Loucy (cell line): Measurements from ENCODE around the gene C22orf23.

ENCODE experiments used
- H2AFZ ChIP-seq: fragments of 200-600 bp; sonication (generic); 2 replicates; pipeline ENCODE4 v1.6.0; 2016; ENCODE audit warnings: antibody characterized with exemption, mild to moderate bottlenecking, low read length, moderate library complexity
- H3F3A ChIP-seq: fragments of 200-600 bp; 2 replicates; pipeline ENCODE4 v1.6.0; 2016; ENCODE audit warnings: antibody characterized with exemption, low read depth, mild to moderate bottlenecking
- H3K27me3 ChIP-seq: fragments of 200-600 bp; sonication (generic); 2 replicates; pipeline ENCODE4 v1.6.1; 2014; ENCODE audit warnings: low read length, mild to moderate bottlenecking; ENCODE audit not compliant: insufficient read depth, poor library complexity, severe bottlenecking
- H3K36me3 ChIP-seq: fragments of 200-600 bp; sonication (generic); 2 replicates; pipeline ENCODE4 v1.6.1; 2016; ENCODE audit warnings: low read length; ENCODE audit not compliant: insufficient read depth
- H3K4me1 ChIP-seq: fragments of 200-600 bp; sonication (generic); 2 replicates; pipeline ENCODE4 v1.5.1; 2014; ENCODE audit warnings: low read length, mild to moderate bottlenecking; ENCODE audit not compliant: insufficient read depth, poor library complexity, severe bottlenecking
- H3K4me2 ChIP-seq: fragments of 200-600 bp; sonication (generic); 2 replicates; pipeline ENCODE4 v1.6.0; 2014; ENCODE audit warnings: antibody characterized with exemption, low read length, low read depth, mild to moderate bottlenecking; ENCODE audit not compliant: poor library complexity, severe bottlenecking
- H3K4me3 ChIP-seq: fragments of 200-600 bp; sonication (generic); 2 replicates; pipeline ENCODE4 v1.5.1; 2014; ENCODE audit warnings: low read length, mild to moderate bottlenecking, mixed read lengths; ENCODE audit not compliant: poor library complexity, severe bottlenecking
- H3K79me2 ChIP-seq: fragments of 200-600 bp; sonication (generic); 2 replicates; pipeline ENCODE4 v1.6.1; 2014; ENCODE audit warnings: low read length; ENCODE audit not compliant: insufficient read depth
- H3K9ac ChIP-seq: fragments of 200-600 bp; sonication (generic); 2 replicates; pipeline ENCODE4 v1.6.0; 2014; ENCODE audit warnings: mild to moderate bottlenecking, low read depth, low read length, moderate library complexity; ENCODE audit not compliant: poor library complexity, severe bottlenecking
- H3K9me2 ChIP-seq: fragments of 200-600 bp; sonication (generic); replicated peaks from 2 replicates; pipeline ENCODE4 v1.6.1; 2016; ENCODE audit warnings: low read depth, low read length, mixed read lengths
- H3K9me3 ChIP-seq: fragments of 200-600 bp; sonication (generic); 2 replicates; pipeline ENCODE4 v1.6.1; 2014; ENCODE audit warnings: mild to moderate bottlenecking, antibody characterized with exemption, low read length, low read depth; ENCODE audit not compliant: insufficient read depth
- H4K20me1 ChIP-seq: fragments of 200-600 bp; sonication (generic); 2 replicates; pipeline ENCODE4 v1.6.0; 2014; ENCODE audit warnings: antibody characterized with exemption, low read length, mild to moderate bottlenecking; ENCODE audit not compliant: insufficient read depth, poor library complexity, severe bottlenecking
- EZH2phosphoT487 ChIP-seq: fragments of 200-600 bp; IDR thresholded peaks from 2 replicates; pipeline ENCODE4 v1.6.1; 2018; ENCODE audit warnings: antibody characterized with exemption, mild to moderate bottlenecking, moderate library complexity, borderline replicate concordance
- TF ChIP-seq, protein P1 (sequence below): fragments of 200-600 bp; sonication (generic); conservative IDR thresholded peaks from 2 replicates; pipeline ENCODE4 v1.5.1; 2014; ENCODE audit warnings: mild to moderate bottlenecking, antibody characterized with exemption, low read length

The C22orf23 gene

DNA sequence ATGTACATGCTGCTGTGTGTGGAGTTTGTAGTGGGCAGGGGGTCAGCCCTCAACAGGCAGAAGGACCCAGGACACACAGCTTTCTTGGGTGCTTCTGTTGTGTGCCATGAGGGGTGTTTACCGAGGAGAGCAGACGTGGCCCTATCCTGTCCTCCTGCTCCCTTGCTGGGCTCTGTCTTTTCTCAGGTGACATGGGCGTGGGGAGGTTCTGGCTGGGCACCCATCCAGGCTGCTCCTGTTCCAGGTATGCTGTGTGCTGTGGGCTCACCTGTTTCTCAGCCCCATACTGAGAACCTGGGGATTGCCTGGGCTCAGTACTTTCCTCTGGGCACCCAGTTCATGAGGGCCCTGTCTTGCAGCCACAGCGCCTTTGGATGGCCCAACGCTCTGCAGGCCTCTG, 24.0 kb downstream of the C22orf23 start:
- H3K9me3 ChIP-seq: no peaks in the 10 kb centered on the region
- no peak overlapping the region for H3K4me2 ChIP-seq
- H3F3A ChIP-seq: no peaks in the 10 kb centered on the region
- H3K4me1 ChIP-seq: peaks cover 3% of the 10 kb centered on the region
- TF ChIP-seq, protein P1, sequence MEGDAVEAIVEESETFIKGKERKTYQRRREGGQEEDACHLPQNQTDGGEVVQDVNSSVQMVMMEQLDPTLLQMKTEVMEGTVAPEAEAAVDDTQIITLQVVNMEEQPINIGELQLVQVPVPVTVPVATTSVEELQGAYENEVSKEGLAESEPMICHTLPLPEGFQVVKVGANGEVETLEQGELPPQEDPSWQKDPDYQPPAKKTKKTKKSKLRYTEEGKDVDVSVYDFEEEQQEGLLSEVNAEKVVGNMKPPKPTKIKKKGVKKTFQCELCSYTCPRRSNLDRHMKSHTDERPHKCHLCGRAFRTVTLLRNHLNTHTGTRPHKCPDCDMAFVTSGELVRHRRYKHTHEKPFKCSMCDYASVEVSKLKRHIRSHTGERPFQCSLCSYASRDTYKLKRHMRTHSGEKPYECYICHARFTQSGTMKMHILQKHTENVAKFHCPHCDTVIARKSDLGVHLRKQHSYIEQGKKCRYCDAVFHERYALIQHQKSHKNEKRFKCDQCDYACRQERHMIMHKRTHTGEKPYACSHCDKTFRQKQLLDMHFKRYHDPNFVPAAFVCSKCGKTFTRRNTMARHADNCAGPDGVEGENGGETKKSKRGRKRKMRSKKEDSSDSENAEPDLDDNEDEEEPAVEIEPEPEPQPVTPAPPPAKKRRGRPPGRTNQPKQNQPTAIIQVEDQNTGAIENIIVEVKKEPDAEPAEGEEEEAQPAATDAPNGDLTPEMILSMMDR: no peak
- TF ChIP-seq EZH2phosphoT487: no peak
- no peaks in the 10 kb centered on the region for H3K27me3 ChIP-seq
- H3K79me2 ChIP-seq: no peaks in the 10 kb centered on the region
- H3K4me3 ChIP-seq: no peak overlapping the region
- no peaks in the 10 kb centered on the region for H4K20me1 ChIP-seq
- H3K9ac ChIP-seq: no peak overlapping the region
- no peaks in the 10 kb centered on the region for H3K9me2 ChIP-seq
- H3K36me3 ChIP-seq: peaks cover 30% of the 10 kb centered on the region; the same call in 1 of the 2 replicates
- H2AFZ ChIP-seq: no peak overlapping the region

DNA sequence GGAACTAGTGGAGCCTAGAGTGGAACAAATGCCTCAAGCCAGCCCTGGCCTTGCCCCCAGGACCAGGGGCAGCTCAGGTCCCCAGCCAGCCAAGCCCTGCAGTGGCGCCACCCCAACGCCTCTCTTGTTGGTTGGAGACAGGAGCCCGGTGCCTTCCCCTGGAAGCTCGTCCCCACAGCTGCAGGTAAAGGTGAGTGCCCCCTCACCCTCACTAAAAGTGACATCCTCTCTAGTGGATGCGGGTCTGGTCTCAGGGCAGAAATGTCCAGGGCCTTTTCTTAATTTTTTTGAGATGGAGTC, 25.8 kb downstream of the C22orf23 start:
- Histone ChIP-seq H3K36me3 (peaks cover 23% of the 10 kb centered on the region; the same call in 1 of the 2 replicates), H4K20me1 (no peaks in the 10 kb centered on the region), H3K4me2 (no peak overlapping the region)

DNA sequence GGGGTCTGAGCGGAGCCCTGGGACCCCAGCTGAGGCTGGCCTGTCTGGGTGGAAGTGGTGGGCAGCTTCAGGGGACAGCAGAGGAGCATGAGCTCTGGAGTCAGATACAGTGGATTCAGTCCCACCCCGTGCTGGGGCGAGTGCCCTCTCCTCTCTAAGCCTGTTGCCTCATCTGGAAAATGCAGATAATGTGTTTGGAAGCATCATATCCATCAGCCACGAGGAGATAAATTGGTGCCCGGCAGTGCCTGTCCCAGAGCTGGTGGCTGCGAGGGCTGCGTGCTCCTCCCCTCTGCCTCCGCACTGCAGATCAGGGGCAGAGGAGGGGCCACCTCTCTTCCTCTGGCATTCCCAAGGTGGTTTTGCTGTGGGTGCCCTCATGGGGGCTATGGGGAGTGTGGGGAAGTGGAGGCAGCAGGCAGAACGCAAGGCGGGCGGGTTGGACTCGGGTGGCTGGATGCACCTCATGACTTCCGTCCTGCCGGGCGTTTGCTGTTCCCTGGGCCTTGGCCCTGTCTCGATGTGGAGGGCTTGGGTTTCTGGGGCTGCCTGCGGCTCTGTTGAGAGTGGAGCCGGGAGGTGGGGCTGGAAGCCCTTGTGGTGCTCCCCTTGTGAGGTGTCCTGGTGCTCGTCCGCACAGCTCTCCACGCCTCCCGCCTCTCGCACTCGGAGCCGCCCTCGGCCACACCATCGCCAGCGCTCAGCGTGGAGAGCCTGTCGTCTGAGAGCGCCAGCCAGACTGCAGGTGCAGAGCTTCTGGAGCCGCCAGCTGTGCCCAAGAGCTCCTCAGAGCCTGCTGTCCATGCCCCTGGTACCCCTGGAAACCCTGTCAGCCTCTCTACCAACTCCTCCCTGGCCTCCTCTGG, 26.4 kb downstream of the C22orf23 start:
- no peaks in the 10 kb centered on the region for H3K9me2 ChIP-seq
- no peaks in the 10 kb centered on the region for H3K27me3 ChIP-seq
- no peak overlapping the region for H2AFZ ChIP-seq
- no peak for TF ChIP-seq EZH2phosphoT487
- TF ChIP-seq, protein P1: no peak
- no peak overlapping the region for H3K4me3 ChIP-seq
- H4K20me1 ChIP-seq: no peaks in the 10 kb centered on the region
- H3K4me1 ChIP-seq: no peaks in the 10 kb centered on the region
- no peaks in the 10 kb centered on the region for H3F3A ChIP-seq
- no peaks in the 10 kb centered on the region for H3K9me3 ChIP-seq
- peaks cover 22% of the 10 kb centered on the region; the same call in 1 of the 2 replicates for H3K36me3 ChIP-seq
- no peak overlapping the region for H3K4me2 ChIP-seq
- no peaks in the 10 kb centered on the region for H3K79me2 ChIP-seq
- no peak overlapping the region for H3K9ac ChIP-seq

More for the DNA sequence above, 25.8 kb downstream of the C22orf23 start:
- H3K9ac ChIP-seq: no peak overlapping the region
- TF ChIP-seq, protein P1: no peak
- H3K79me2 ChIP-seq: no peaks in the 10 kb centered on the region
- H3K4me1 ChIP-seq: no peaks in the 10 kb centered on the region
- H2AFZ ChIP-seq: no peak overlapping the region
- H3K4me3 ChIP-seq: no peak overlapping the region
- no peaks in the 10 kb centered on the region for H3K9me3 ChIP-seq
- no peaks in the 10 kb centered on the region for H3K9me2 ChIP-seq
- no peaks in the 10 kb centered on the region for H3K27me3 ChIP-seq
- no peaks in the 10 kb centered on the region for H3F3A ChIP-seq
